ENCODE data around the gene FAHD2B.
"Not testable (repeated sequence)": the region's sequence is repeated elsewhere in the genome, so short reads cannot be mapped to it uniquely, and the experiment has no call there.

DNA sequence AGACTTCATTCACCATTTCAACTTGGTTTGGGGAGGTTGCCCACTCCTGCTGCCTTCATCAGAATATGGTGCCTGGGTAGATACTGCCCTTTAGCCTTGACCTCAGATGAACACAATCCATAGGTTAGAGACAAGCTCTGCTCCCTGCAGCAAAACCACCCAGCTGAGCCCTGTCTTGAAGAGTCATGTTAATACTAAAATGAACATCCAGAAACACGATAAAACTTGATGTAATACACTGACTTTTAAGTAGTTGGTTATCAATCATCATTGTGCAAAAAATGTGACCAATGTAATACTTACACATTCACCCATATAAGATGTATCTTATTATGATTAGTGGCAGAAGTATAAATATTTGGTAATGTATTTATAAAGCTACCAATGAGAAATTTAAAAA, 32.7 kb downstream of the FAHD2B start:
- TF ChIP-seq, protein P1, sequence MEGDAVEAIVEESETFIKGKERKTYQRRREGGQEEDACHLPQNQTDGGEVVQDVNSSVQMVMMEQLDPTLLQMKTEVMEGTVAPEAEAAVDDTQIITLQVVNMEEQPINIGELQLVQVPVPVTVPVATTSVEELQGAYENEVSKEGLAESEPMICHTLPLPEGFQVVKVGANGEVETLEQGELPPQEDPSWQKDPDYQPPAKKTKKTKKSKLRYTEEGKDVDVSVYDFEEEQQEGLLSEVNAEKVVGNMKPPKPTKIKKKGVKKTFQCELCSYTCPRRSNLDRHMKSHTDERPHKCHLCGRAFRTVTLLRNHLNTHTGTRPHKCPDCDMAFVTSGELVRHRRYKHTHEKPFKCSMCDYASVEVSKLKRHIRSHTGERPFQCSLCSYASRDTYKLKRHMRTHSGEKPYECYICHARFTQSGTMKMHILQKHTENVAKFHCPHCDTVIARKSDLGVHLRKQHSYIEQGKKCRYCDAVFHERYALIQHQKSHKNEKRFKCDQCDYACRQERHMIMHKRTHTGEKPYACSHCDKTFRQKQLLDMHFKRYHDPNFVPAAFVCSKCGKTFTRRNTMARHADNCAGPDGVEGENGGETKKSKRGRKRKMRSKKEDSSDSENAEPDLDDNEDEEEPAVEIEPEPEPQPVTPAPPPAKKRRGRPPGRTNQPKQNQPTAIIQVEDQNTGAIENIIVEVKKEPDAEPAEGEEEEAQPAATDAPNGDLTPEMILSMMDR (conservative IDR thresholded peaks at IDR 0.05 in 1 of 2, IDR thresholded peaks at IDR 0.05 in 1 of 2; ENCODE audit: low read depth in 1 of 2, low read length in 2 of 2): not testable (repeated sequence)
- not testable (repeated sequence) for TF ChIP-seq EZH2 (IDR thresholded peaks at IDR 0.05; ENCODE audit: low read length, missing control alignments)

Data from fibroblast of lung (primary cell).